Stomach (tissue), 4 donors: ENCODE results near the gene SLC35F5.

Source experiments
- POLR2A ChIP-seq, 4 donors: fragments of 450-650 bp; IDR thresholded peaks; one replicate each; pipeline ENCODE4 v1.6.1; 2016; ENCODE audit warnings: antibody characterized with exemption in 4 of 4, control low read depth in 2 of 4, mild to moderate bottlenecking in 1 of 4, moderate library complexity in 1 of 4
- POLR2AphosphoS5 ChIP-seq, 3 donors: sonication (generic); formaldehyde crosslinking; IDR thresholded peaks; one replicate each; pipeline ENCODE4 v1.6.1; 2016; ENCODE audit warnings: antibody characterized with exemption in 3 of 3
- TF ChIP-seq, protein P1 (sequence below), 7 experiments: fragments of 450-650 bp in 4 of 7; fragments of 200-600 bp in 3 of 7; sonication (generic) in 3 of 7; IDR thresholded peaks; one replicate each; pipeline ENCODE4 v1.5.1; 2016 to 2019; ENCODE audit warnings: antibody characterized with exemption in 7 of 7, control low read depth in 2 of 7, mild to moderate bottlenecking in 1 of 7

DNA sequence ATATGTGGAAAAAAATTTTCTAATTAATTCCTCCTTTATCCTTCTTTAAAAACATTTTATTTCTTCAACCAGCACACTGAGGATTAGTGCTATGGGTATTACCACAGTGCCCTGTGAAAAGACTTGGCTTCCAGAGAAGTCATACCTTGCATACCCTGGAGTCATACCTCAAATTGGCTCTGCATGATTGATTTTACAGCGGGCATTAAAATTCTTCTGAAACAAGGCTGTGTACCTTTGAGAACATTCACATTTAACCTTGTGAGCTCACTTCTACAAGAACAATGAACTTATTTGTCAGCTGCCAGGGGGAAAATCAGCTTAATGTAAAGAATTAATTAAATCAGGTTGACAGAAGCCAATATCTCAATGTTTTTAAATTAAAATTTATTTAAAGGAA is 44.6 kb downstream of the SLC35F5 start:
- TF ChIP-seq, protein P1, sequence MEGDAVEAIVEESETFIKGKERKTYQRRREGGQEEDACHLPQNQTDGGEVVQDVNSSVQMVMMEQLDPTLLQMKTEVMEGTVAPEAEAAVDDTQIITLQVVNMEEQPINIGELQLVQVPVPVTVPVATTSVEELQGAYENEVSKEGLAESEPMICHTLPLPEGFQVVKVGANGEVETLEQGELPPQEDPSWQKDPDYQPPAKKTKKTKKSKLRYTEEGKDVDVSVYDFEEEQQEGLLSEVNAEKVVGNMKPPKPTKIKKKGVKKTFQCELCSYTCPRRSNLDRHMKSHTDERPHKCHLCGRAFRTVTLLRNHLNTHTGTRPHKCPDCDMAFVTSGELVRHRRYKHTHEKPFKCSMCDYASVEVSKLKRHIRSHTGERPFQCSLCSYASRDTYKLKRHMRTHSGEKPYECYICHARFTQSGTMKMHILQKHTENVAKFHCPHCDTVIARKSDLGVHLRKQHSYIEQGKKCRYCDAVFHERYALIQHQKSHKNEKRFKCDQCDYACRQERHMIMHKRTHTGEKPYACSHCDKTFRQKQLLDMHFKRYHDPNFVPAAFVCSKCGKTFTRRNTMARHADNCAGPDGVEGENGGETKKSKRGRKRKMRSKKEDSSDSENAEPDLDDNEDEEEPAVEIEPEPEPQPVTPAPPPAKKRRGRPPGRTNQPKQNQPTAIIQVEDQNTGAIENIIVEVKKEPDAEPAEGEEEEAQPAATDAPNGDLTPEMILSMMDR (IDR thresholded peaks at IDR 0.05) = no peak
- TF ChIP-seq POLR2AphosphoS5 (IDR thresholded peaks at IDR 0.05) = no peak
- no peak for TF ChIP-seq POLR2A (IDR thresholded peaks at IDR 0.05)
